GM12873 (cell line): Measurements from ENCODE around the gene BACH2.

Source experiments
- CTCF ChIP-seq: IDR thresholded peaks from 2 replicates; pipeline ENCODE4 v1.5.1; 2012; ENCODE audit warnings: low read depth, mild to moderate bottlenecking, moderate library complexity, low read length, control low read depth; ENCODE audit not compliant: insufficient read depth; ENCODE audit errors: missing control alignments

BACH2 gene

GRCh38 chr6:89928604-89929003 lies 368.0 kb downstream of the BACH2 start:
- TF ChIP-seq CTCF = no peak

GRCh38 chr6:89927791-89928550 lies 368.7 kb downstream of the BACH2 start:
- TF ChIP-seq CTCF = no peak

GRCh38 chr6:89927264-89927663 lies 369.4 kb downstream of the BACH2 start:
- TF ChIP-seq CTCF = no peak

- TF ChIP-seq CTCF = no peak
Observed at GRCh38 chr6:89925826-89926225, 370.8 kb downstream of the BACH2 start.

GRCh38 chr6:89924231-89924630 lies 372.4 kb downstream of the BACH2 start:
- TF ChIP-seq CTCF = no peak

- TF ChIP-seq CTCF = no peak
Observed at GRCh38 chr6:89921691-89922090, 375.0 kb downstream of the BACH2 start.

GRCh38 chr6:89921197-89921596 lies 375.4 kb downstream of the BACH2 start:
- no peak for TF ChIP-seq CTCF
